Peyer's patch (tissue), 4 donors: ENCODE measurements around the gene INPP5B.

Source experiments
- CTCF ChIP-seq, 6 experiments: fragments of 450-650 bp in 4 of 6; fragments of 200-600 bp in 2 of 6; sonication (generic) in 1 of 6; IDR thresholded peaks; one replicate each; pipeline ENCODE4 v1.5.1; 2017 to 2019; ENCODE audit warnings: antibody characterized with exemption in 6 of 6, mild to moderate bottlenecking in 3 of 6, moderate library complexity in 1 of 6
- POLR2A ChIP-seq, 2 donors: fragments of 450-650 bp; IDR thresholded peaks; one replicate each; pipeline ENCODE4 v1.5.1; 2017; ENCODE audit warnings: antibody characterized with exemption in 2 of 2, mild to moderate bottlenecking in 2 of 2, moderate library complexity in 2 of 2

GRCh38 chr1:37850352-37850955, 96.4 kb downstream of the INPP5B start:
- TF ChIP-seq CTCF (IDR thresholded peaks at IDR 0.05) (no peak), POLR2A (IDR thresholded peaks at IDR 0.05) (no peak)
